Measurements from ENCODE around the gene WDR38. TPM values are rescaled to one million over a fixed set of nuclear protein-coding genes. Genes with fewer than 3 reads are reported as not detected.

The WDR38 gene
- total RNA-seq, 1 experiment from 2014 or later: not detected

DNA sequence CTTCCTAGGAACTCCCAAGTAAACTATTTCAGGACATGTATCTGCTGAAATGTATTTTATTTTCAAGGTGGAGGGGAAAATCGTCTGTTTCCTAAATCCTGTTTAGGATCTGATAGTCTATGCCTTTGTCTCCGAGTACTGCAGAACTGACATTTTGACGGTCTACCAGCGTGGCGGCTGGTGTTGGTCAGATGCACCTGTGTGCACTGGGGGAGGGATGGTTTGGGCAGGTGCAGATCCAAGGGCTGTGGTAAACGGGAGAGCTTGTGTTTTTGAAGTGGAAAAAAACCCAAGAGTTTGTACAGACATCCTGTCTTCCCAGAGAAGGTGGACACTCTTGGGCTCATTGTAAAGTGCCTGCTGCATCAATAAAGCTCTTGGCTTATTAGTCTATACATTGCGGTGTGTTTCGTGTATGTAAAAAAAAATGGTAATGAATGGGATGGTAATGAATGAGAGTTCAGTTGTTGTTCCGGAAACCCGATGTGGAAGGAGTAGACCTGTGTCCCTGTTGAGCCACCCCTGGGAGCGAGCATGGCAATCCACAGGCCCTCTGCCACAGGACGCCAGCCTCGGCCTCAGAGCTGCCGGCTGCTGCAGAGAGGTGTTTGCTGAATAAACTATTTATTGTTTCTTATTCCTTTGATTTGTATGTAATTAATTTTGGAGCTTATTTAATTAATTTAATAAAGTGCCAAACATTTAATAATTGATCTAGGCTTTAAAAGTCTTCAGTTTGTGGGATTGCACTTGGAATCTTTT, 23.9 kb downstream of the WDR38 start:
- in situ Hi-C loops (cut with HindIII; ENCODE audit: low sequenced_read_pairs): loop anchor here (25.0 kb wide), 1 partner anchor 115 kb away; the partner anchor contains the start of gene NR6A1
- DNase-seq (ENCODE audit: low spot score): no peak

GRCh38 chr9:124878021-124878420, 24.8 kb downstream of the WDR38 start:
- no peak for DNase-seq (ENCODE audit: low spot score)
- in situ Hi-C loops (cut with HindIII; ENCODE audit: low sequenced_read_pairs): loop anchor here (25.0 kb wide), 1 partner anchor 116 kb away; the partner anchor contains the start of gene NR6A1

DNA sequence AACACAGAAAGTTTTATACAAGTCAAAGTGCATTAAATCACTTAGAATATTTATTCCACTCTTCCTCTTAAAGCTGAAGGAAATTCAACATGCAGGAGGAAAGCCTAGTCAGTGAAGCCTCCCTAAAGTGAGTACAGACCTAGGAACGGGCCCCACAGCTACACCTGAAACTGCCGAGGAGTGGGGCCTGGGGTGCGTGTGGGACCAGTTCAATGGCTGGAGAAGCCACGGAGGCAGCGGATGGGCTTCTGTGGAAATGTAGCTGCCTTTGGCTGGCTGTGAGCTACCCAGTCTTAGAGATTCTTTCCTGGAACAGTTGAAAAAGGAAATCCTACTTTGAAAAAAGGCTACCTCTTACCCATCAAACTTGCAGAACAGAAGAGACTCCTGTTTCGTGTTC, 25.3 kb downstream of the WDR38 start:
- in situ Hi-C loops (cut with HindIII; ENCODE audit: low sequenced_read_pairs): loop anchor here (25.0 kb wide), 1 partner anchor 116 kb away; the partner anchor contains the start of gene NR6A1
- no peak for DNase-seq (ENCODE audit: low spot score)

GRCh38 chr9:124879226-124879625, 26.0 kb downstream of the WDR38 start:
- in situ Hi-C loops (cut with HindIII; ENCODE audit: low sequenced_read_pairs): loop anchor here (25.0 kb wide), 1 partner anchor 117 kb away; the partner anchor contains the start of gene NR6A1
- DNase-seq (ENCODE audit: low spot score): no peak

DNA sequence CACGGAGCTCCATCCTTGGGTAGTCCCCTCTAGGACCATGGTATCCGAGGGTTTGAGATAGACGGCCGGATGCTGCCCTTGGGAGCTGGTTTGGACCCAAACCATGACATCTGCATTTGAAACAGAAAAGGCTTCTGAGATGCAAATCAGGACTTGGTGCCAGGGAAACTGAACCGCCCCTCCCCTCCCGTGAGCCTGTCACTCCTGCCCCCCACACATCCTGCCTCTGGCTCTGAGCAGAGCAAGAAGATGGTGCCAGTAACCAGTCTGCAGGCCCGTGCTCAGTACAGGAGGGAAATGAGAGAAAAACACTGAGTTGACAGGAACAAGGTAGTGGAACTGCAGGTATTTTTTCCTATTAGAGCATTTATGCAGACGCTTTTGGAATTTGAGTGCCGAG, 27.2 kb downstream of the WDR38 start:
- in situ Hi-C loops (cut with HindIII; ENCODE audit: low sequenced_read_pairs): loop anchor here (25.0 kb wide), 1 partner anchor 118 kb away; the partner anchor contains the start of gene NR6A1
- DNase-seq (ENCODE audit: low spot score): no peak

DNA sequence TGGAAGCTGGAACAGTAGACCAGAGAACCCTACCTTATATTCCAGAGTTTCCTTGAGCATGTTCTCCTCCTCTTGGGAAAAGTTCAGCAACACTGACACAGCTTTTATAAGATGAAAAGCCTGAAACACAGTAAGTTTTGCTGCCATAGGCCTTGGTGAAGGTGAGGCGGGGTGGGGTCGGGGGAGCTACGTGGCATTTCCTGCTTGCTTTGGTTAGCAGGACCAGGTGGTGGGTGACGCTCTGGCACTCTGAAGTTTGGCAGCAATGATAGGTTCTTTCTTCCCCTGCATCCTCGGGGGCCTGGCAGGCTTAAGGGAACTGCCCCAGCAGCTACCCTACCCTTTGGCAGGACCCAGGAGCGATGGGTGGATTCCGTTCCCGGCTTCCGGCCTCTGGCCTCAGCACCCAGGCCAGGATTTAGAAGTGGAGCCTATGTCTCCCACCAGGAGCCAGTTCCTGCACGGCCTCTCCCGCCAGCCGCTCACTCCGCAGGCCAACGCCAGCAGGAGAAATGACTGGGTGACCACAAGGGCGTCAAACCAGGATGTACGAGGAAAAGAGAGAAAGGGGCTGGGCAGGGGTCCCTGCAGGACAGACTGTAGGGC, 28.0 kb downstream of the WDR38 start:
- no peak for DNase-seq (ENCODE audit: low spot score)
- in situ Hi-C loops (cut with HindIII; ENCODE audit: low sequenced_read_pairs): loop anchor here (25.0 kb wide), 1 partner anchor 119 kb away; the partner anchor contains the start of gene NR6A1

GRCh38 chr9:124882231-124882630, 29.0 kb downstream of the WDR38 start:
- DNase-seq (ENCODE audit: low spot score): no peak
- in situ Hi-C loops (cut with HindIII; ENCODE audit: low sequenced_read_pairs): loop anchor here (25.0 kb wide), 1 partner anchor 120 kb away; the partner anchor contains the start of gene NR6A1

DNA sequence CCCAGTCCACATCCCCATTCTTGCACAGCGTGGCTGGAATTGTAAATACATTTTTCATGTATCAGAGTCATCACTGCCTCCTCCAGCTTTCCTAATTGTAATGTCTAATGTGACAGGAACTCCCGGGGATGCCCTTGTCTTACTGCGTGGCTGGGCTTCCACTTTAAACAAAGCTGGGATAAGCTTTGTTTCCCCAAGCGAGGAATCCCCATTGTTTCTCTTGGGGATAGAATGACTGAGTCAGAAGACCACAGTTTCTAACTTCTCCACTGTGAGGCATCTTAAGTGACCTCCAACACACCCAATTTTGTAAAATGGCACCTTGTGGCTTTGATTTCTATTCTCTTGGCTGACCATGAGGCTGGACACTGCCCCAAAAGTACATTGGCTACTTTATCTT, 31.1 kb downstream of the WDR38 start:
- no peak for DNase-seq (ENCODE audit: low spot score)
- in situ Hi-C loops (cut with HindIII; ENCODE audit: low sequenced_read_pairs): loop anchor here (25.0 kb wide), 1 partner anchor 122 kb away; the partner anchor contains the start of gene NR6A1

- no peak for DNase-seq (ENCODE audit: low spot score)
- in situ Hi-C loops (cut with HindIII; ENCODE audit: low sequenced_read_pairs): loop anchor here (25.0 kb wide), 1 partner anchor 123 kb away; the partner anchor contains the start of gene NR6A1
Observed at GRCh38 chr9:124885551-124885950, 32.3 kb downstream of the WDR38 start.

DNA sequence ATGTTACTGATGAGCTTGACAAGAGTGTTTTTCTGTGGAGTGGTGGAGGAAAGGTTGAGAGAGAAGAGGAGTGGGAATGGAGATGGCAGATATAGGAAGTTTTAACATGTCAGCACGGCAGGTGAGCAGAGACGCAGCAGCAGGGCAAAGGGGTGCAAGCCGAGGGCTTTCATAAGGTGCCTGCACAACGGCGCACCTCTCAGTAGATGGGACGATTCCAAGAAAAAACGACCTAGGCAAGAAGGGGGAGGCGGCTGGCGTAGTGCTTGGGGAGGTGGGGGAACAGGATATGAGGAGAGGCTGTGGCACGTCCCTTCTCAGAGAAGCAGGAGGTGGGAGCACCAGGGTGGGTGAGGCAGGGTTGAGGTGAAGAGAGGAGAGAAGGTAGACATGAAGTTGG, 33.2 kb downstream of the WDR38 start:
- no peak for DNase-seq (ENCODE audit: low spot score)
- in situ Hi-C loops (cut with HindIII; ENCODE audit: low sequenced_read_pairs): loop anchor here (25.0 kb wide), 1 partner anchor 124 kb away; the partner anchor contains the start of gene NR6A1

DNA sequence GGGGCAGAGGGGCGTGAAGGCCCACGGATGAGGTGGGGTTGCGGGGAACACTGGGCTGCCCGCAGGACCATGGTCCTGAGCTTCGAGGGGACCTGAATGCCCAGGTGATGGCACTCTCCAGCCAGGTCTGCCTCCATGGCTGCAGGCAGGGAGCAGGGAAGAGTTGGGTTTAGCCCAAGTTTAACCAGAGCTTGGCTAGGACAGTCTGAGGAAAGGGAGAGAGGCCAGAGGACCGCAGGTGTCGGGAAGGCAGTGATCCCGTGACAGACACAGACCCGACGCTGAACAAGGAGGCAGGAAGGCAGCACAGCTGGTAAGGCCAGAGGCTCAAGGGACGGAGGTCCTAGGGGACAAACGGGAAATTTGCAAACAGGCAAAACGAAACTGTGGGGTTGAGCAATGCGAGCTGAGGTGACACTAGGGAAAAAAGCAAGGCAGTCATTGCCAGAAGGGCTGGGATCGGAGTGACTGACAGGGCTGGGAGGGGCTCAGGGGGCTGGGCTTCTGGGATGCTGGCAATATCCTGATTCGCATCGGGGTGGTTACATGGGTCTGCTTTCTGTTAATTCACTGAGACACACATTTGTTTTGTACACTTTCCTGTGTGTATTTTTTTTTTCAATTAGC, 33.7 kb downstream of the WDR38 start:
- in situ Hi-C loops (cut with HindIII; ENCODE audit: low sequenced_read_pairs): loop anchor here (25.0 kb wide), 1 partner anchor 125 kb away; the partner anchor contains the start of gene NR6A1
- peak; percentile 78 for DNase-seq (ENCODE audit: low spot score)

- in situ Hi-C loops (cut with HindIII; ENCODE audit: low sequenced_read_pairs): loop anchor here (25.0 kb wide), 1 partner anchor 126 kb away; the partner anchor contains the start of gene NR6A1
- DNase-seq (ENCODE audit: low spot score): peak; percentile 54
Observed at GRCh38 chr9:124887832-124888231, 34.6 kb downstream of the WDR38 start.

GRCh38 chr9:124889006-124889405, 35.7 kb downstream of the WDR38 start:
- no peak for DNase-seq (ENCODE audit: low spot score)
- in situ Hi-C loops (cut with HindIII; ENCODE audit: low sequenced_read_pairs): loop anchor here (25.0 kb wide), 1 partner anchor 127 kb away; the partner anchor contains the start of gene NR6A1

DNA sequence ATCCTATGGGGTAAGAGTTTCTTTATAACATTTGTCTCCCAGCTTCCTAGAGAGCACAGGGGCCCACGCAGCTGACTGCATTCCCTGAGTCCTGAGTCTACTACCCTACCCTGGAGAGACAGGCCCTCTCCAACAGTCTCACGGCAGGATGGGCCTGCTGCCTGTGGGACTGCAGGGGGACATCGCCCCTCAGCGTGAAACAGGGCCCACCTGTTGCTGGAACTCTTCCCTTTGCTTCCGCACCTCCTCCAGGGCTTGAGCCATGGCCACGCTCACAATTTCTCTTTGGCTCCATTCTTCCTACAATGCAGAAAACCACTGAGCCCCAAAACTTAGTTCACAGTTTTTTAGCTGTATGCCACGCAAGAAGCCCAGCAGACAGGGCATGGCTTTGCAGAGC, 36.9 kb downstream of the WDR38 start:
- in situ Hi-C loops (cut with HindIII; ENCODE audit: low sequenced_read_pairs): loop anchor here (25.0 kb wide), 1 partner anchor 128 kb away; the partner anchor contains the start of gene NR6A1
- no peak for DNase-seq (ENCODE audit: low spot score)

- in situ Hi-C loops (cut with HindIII; ENCODE audit: low sequenced_read_pairs): loop anchor here (25.0 kb wide), 1 partner anchor 132 kb away; the partner anchor contains the start of gene NR6A1
- no peak for DNase-seq (ENCODE audit: low spot score)
Observed at GRCh38 chr9:124894035-124894740, 40.9 kb downstream of the WDR38 start.

DNA sequence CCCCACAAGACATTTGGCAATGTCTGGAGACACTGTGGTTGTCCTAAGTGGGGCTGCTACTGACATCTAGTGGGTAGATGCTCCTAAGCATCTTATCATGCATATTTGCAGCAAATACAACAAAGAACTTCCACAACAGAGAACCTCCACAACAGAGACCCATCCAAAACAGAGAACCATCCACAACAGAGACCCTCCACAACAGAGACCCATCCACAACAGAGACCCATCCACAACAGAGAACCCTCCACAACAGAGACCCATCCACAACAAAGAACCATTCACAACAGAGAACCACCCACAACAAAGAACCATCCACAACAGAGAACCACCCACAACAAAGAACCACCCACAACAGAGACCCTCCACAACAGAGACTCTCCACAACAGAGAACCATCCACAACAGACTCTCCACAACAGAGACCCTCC, 41.5 kb downstream of the WDR38 start:
- DNase-seq (ENCODE audit: low spot score): peak; percentile 61
- in situ Hi-C loops (cut with HindIII; ENCODE audit: low sequenced_read_pairs): loop anchor here (25.0 kb wide), 1 partner anchor 132 kb away; the partner anchor contains the start of gene NR6A1

- in situ Hi-C loops (cut with HindIII; ENCODE audit: low sequenced_read_pairs): loop anchor here (25.0 kb wide), 1 partner anchor 136 kb away; the partner anchor contains the start of gene NR6A1
- no peak for DNase-seq (ENCODE audit: low spot score)
Observed at GRCh38 chr9:124897570-124898460, 44.6 kb downstream of the WDR38 start.

All from G401 (cell line).